ENCODE measurements around the gene MTHFD2.

GRCh38 chr2:74199275-74199701, 873 bp downstream of the MTHFD2 start:
- no peak for TF ChIP-seq POLR2A (IDR thresholded peaks at IDR 0.05)
- TF ChIP-seq, protein P1, sequence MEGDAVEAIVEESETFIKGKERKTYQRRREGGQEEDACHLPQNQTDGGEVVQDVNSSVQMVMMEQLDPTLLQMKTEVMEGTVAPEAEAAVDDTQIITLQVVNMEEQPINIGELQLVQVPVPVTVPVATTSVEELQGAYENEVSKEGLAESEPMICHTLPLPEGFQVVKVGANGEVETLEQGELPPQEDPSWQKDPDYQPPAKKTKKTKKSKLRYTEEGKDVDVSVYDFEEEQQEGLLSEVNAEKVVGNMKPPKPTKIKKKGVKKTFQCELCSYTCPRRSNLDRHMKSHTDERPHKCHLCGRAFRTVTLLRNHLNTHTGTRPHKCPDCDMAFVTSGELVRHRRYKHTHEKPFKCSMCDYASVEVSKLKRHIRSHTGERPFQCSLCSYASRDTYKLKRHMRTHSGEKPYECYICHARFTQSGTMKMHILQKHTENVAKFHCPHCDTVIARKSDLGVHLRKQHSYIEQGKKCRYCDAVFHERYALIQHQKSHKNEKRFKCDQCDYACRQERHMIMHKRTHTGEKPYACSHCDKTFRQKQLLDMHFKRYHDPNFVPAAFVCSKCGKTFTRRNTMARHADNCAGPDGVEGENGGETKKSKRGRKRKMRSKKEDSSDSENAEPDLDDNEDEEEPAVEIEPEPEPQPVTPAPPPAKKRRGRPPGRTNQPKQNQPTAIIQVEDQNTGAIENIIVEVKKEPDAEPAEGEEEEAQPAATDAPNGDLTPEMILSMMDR (IDR thresholded peaks at IDR 0.05), result no peak
